Epithelial cell of esophagus (primary cell): ENCODE data around the gene CDH13.
A peak's percentile ranks its signal among the peaks of the same experiment; 100 is the strongest.

Source experiments
- DNase-seq: peaks from one replicate; pipeline ENCODE4 v3.0.0; 2010; ENCODE audit warnings: low read depth
- H3K4me3 ChIP-seq: 2 replicates; pipeline ENCODE4 v1.5.1; 2011; ENCODE audit warnings: mild to moderate bottlenecking, low read length, control low read depth
- CTCF ChIP-seq: IDR thresholded peaks from 2 replicates; pipeline ENCODE4 v1.5.1; 2011; ENCODE audit warnings: low read depth, mild to moderate bottlenecking, low read length, control low read depth, inconsistent platforms; ENCODE audit not compliant: insufficient read depth; ENCODE audit errors: missing control alignments

Gene CDH13

GRCh38 chr16:83233153-83233552 lies 606.4 kb downstream of the CDH13 start:
- no peak for DNase-seq
- no peak overlapping the region for H3K4me3 ChIP-seq
- TF ChIP-seq CTCF = no peak

GRCh38 chr16:83238949-83239691 lies 612.4 kb downstream of the CDH13 start:
- no peak for TF ChIP-seq CTCF
- H3K4me3 ChIP-seq = no peak overlapping the region
- DNase-seq = no peak

- no peak for DNase-seq
- no peak for TF ChIP-seq CTCF
Measured at GRCh38 chr16:83244057-83244456, 617.3 kb downstream of the CDH13 start.

GRCh38 chr16:83245061-83245460 lies 618.3 kb downstream of the CDH13 start:
- no peak for DNase-seq
- TF ChIP-seq CTCF = no peak

More at GRCh38 chr16:83244057-83244456, 617.3 kb downstream of the CDH13 start:
- H3K4me3 ChIP-seq = no peak overlapping the region

GRCh38 chr16:83247767-83248372 lies 621.1 kb downstream of the CDH13 start:
- H3K4me3 ChIP-seq = no peak overlapping the region
- no peak for DNase-seq
- no peak for TF ChIP-seq CTCF

More at GRCh38 chr16:83245061-83245460, 618.3 kb downstream of the CDH13 start:
- no peak overlapping the region for H3K4me3 ChIP-seq

GRCh38 chr16:83248735-83249463 lies 622.1 kb downstream of the CDH13 start:
- no peak for TF ChIP-seq CTCF
- no peak for DNase-seq
- H3K4me3 ChIP-seq = no peak overlapping the region

GRCh38 chr16:83253521-83253920 lies 626.8 kb downstream of the CDH13 start:
- peak; percentile 76 for DNase-seq
- H3K4me3 ChIP-seq = no peak overlapping the region
- no peak for TF ChIP-seq CTCF
